ENCODE data around the gene COL28A1.
A peak's percentile ranks its signal among the peaks of the same experiment; 100 is the strongest.

The COL28A1 gene

DNA sequence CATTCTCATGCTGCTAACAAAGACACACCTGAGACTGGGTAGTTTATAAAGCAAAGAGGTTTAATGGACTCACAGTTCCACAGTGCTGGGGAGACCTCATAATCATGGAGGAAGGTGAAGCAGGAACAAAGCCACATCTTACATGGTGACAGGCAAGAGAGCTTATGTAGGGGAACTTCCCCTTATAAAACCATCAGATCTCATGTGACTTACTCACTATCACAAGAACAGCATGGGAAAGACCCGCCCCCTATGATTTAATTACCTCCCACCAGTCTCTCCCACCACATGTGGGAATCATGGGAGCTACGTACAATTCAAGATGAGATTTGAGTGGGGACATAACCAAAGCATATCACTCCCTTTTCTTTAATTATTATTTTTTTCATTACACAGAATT is 16.6 kb downstream of the COL28A1 start:
- no peak for TF ChIP-seq GATA2 (IDR thresholded peaks at IDR 0.05; ENCODE audit: low read depth, low read length)
- TF ChIP-seq GATA3 (IDR thresholded peaks at IDR 0.05; ENCODE audit: low read depth, low read length), result no peak

DNA sequence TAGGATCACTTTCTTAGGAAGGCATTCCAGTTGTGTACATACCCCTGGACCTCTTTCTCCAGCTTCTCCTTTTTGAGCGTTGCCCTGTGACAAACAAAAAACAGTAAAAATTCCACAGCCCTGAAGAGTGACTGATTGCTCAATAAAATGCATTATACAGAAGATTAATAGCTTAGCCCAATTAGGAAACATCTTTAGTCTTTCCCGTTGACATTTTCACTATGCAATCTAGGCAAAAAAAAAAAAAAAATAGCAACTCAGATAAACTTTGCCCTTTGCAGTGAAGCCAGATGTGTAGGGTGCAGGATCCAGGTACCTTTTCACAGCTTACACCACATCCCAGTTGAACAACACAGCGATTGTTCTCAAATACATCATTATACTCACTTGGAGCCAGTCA is 17.9 kb downstream of the COL28A1 start:
- no peak for TF ChIP-seq GATA2 (IDR thresholded peaks at IDR 0.05; ENCODE audit: low read depth, low read length)
- TF ChIP-seq GATA3 (IDR thresholded peaks at IDR 0.05; ENCODE audit: low read depth, low read length), result no peak

DNA sequence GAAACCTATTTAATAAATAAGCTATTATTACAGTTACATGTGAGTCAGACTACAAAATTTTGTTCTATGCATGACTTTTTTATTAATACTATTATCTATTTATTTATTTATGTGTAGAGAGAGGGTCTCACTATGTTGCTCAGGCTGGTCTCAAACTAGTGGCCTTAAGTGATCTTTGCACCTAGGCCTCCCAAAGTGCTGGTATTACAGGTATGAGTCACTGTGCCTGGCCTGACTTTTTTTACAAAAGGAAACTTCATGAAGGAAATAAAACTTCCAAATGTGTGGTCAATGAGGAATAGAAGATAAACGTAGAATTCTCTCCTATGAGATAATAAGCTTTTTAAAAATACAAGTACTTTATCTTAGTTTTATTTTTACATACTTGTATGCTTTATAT is 19.0 kb downstream of the COL28A1 start:
- TF ChIP-seq GATA2 (IDR thresholded peaks at IDR 0.05; ENCODE audit: low read depth, low read length) (no peak), GATA3 (IDR thresholded peaks at IDR 0.05; ENCODE audit: low read depth, low read length) (no peak)

DNA sequence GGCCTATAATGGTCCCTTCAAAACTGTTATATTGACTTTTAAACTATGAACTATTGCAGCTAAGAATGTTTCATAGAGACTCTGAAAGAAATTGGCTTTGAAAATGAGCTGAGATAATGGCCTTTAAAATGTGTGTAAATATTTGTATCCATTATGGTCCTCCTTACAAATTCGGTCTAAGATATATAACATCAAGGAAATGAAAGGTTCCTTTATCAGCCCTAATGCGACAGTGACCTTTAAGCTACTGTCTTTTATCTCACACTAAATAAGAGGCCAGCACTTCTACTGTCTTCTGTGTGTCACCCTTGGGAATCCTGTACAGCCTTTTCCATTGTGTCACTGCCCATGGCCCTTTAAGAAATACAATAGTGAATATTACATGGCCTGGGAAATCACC is 19.5 kb downstream of the COL28A1 start:
- TF ChIP-seq GATA3 (IDR thresholded peaks at IDR 0.05; ENCODE audit: low read depth, low read length), result no peak
- TF ChIP-seq GATA2 (IDR thresholded peaks at IDR 0.05; ENCODE audit: low read depth, low read length), result no peak

DNA sequence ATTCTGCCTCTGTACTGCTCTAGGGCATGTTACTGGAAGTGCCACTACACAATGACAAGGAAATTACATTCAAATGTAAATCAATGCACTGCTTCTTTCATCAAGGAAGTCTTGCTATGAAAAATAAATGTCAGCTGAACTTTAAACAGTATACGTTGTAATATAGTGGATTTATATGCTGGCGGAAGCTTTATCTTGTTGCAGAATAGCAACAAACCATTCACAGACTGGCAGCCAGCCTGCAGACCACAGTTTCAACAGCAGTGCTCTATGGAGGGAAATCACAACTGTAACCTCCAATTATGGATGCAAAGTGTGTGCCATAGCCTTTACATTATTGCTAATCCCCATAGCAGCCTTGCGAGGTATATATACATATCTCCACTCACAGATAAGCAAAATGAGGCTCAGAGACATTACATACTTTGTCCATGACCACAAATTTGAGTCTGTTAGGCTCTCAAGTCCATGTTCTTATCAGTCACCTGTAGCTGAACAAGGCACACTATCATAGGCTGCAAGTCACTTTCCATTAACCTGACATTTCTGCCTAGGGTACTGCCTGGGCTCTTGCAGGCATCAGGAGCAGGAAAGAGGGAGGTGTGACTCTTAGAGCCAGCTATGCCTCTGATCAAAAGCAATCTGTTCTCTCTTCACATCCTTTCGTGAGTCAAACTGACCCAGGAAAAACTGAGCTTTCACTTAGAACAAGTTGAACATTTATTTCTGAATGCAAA is 22.6 kb downstream of the COL28A1 start:
- TF ChIP-seq GATA2 (IDR thresholded peaks at IDR 0.05; ENCODE audit: low read depth, low read length), result no peak
- TF ChIP-seq GATA3 (IDR thresholded peaks at IDR 0.05; ENCODE audit: low read depth, low read length), result no peak

DNA sequence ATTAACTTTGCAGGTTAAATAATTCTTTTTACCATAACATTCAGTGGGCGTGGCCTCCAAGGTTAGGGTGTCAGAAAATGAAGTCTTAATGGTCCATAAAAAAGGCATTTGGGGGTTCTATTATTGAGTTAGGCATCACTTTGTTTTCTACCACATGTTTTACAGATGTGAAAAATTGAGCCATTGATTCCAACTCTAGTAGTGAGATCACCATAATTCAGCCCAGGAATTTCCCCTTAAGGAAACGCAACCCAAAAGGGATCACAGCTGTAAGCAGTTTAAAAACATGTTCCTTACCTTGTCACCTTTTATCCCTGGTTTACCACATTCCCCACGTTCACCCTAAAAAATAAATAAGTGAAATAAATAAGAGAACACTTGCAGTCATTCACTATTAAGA is 24.9 kb downstream of the COL28A1 start:
- TF ChIP-seq GATA3 (IDR thresholded peaks at IDR 0.05; ENCODE audit: low read depth, low read length), result no peak
- TF ChIP-seq GATA2 (IDR thresholded peaks at IDR 0.05; ENCODE audit: low read depth, low read length), result no peak

DNA sequence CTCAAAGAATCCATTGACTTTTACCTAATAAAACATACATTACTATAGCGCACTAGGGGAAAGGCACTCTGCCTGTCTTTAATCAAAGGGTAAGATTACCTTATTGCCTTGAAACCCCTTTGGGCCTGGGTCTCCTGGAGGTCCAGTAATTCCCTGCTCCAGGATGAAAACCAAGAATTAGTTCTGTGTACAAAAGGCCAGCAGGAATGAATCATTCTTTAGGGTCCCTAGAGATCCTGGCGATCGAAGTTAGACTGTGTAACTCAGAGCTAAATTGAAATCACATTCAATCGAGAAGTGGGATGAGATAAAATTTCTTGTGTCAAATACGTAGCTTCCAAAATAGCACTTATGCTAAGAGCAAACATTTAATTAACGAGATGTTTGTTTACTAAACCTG is 29.8 kb downstream of the COL28A1 start:
- TF ChIP-seq GATA2 (IDR thresholded peaks at IDR 0.05; ENCODE audit: low read depth, low read length), result no peak
- no peak for TF ChIP-seq GATA3 (IDR thresholded peaks at IDR 0.05; ENCODE audit: low read depth, low read length)

DNA sequence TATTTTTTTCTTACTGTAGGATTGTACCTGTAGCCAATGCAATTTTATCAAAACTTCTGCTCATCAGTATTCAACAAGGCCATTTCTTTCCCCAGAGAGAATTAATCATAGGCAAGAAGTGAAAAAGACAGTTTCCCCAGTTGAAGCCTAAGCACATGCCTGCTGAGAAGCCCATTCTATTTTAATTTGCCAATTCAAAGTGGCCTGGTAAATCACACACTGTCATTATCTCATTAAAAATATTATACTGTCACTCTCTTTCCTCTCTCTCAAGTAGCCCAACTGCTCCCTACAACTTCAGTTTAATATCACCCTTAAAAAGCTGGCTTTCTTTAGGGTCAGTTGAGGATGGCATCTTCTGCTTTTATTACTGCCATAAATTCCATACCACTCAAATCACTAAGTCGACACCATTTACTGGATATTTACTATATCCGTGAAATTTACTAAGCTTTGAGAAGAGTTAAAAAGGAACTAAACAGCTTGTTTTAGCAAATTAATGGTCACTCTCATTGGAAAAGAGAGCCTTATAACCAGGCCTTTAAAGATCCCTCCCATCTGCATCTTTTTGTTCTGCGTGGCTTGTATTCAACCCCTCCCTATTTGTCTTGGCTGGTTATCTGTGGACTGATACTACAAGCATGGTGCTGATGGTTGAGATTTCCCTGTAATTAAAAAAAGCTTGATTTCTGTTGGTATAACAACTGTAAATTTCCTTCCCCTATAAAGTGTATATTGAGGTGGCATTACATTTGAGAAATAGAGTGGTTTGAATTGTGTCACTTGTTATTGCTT is 30.6 kb downstream of the COL28A1 start:
- TF ChIP-seq GATA3 (IDR thresholded peaks at IDR 0.05; ENCODE audit: low read depth, low read length) (peak; percentile 44; the same call in 1 of the 2 replicates), GATA2 (IDR thresholded peaks at IDR 0.05; ENCODE audit: low read depth, low read length) (no peak)

DNA sequence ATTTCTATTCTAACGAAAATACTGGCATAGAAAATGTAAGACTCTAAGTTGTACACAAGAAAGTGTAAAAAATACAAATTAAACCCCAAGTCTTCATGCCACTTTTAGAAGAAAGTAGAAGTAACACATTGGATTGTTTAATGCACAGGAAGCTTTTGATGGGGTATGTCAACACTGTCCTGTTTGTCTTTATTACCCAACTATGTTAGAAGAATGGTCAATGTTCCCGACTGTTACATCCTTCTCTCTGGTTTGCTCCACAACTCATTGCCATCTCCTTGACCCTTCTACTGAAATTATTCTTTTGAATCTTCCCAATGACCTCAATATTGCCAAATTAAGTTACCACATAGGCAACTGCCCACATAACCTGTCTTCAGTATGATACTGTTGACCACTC is 35.8 kb downstream of the COL28A1 start:
- TF ChIP-seq GATA3 (IDR thresholded peaks at IDR 0.05; ENCODE audit: low read depth, low read length) (no peak), GATA2 (IDR thresholded peaks at IDR 0.05; ENCODE audit: low read depth, low read length) (no peak)

DNA sequence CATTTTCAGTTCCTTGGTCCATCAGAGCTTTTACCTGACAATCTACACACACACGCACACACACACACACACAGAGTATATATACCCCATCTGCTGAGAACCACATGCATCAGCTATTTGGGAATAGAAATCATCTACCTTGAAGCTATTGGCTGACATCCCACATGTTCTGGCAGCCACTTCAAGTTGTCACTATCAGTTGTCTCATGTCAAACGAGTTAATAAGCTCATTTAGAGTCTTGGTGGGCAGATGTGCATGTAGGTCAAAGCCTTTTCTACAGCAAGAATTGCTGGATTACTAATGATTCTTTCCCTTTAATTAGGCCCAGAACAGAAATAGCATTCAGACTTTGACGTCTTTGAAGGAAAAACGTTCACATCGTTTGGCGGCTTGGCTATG is 36.8 kb downstream of the COL28A1 start:
- TF ChIP-seq GATA2 (IDR thresholded peaks at IDR 0.05; ENCODE audit: low read depth, low read length) (no peak), GATA3 (IDR thresholded peaks at IDR 0.05; ENCODE audit: low read depth, low read length) (no peak)

DNA sequence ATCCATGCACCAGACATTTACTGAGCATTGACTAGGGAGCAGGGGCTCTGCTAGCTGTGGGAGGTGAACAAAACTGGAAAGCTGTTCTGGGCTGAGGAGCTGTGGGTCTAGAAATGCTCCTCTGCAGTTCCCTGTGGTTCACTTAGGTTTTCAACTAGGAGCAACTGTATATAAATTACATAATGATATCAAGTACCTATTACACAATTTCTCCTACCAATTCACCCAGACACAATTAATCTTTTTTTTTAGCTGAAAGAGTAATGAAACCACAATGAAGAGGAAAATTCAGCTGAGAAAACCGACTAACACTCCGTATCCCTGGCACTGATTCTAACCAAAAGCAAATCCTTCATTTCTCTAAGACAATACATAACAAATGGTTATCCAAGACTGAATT is 39.4 kb downstream of the COL28A1 start:
- TF ChIP-seq GATA2 (IDR thresholded peaks at IDR 0.05; ENCODE audit: low read depth, low read length) (no peak), GATA3 (IDR thresholded peaks at IDR 0.05; ENCODE audit: low read depth, low read length) (no peak)

DNA sequence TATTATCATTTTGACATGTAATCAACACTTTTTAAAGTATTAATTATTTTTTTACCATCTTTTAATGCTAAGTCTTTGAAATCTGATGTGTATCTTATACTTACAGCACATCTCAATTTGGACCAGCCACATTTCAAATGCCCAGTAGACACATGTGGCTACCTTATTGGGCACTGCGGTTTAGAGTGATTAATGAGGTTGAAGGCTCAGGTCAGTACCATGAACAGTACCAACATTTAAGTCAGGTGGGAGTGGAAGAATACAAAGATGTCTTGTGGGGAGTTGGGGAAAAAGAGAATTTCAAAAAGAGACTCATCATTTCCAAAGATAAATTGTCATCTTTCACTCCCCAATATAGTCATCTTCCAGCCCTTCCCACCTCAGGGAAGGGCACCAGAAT is 40.5 kb downstream of the COL28A1 start:
- TF ChIP-seq GATA3 (IDR thresholded peaks at IDR 0.05; ENCODE audit: low read depth, low read length), result no peak
- TF ChIP-seq GATA2 (IDR thresholded peaks at IDR 0.05; ENCODE audit: low read depth, low read length), result no peak

DNA sequence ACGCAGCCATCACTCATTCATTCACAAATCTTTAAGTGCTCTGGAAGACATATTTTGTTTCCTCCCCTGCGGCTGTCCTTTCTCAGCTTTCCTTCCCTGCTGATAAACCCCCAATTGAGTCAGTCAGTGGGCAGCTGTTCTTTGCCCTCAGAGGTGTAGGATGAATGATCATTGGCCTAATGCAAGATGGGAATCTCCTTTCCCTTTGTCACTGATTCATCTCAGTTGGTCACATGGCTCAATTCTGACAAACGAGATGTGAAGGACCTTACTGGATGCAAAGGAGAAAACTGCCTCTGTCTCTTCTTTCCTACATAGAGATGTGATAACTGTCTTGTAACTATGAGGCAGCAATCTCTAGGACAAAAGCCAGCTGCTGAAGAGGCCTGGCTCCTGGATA is 44.6 kb downstream of the COL28A1 start:
- no peak for TF ChIP-seq GATA2 (IDR thresholded peaks at IDR 0.05; ENCODE audit: low read depth, low read length)
- TF ChIP-seq GATA3 (IDR thresholded peaks at IDR 0.05; ENCODE audit: low read depth, low read length), result no peak

DNA sequence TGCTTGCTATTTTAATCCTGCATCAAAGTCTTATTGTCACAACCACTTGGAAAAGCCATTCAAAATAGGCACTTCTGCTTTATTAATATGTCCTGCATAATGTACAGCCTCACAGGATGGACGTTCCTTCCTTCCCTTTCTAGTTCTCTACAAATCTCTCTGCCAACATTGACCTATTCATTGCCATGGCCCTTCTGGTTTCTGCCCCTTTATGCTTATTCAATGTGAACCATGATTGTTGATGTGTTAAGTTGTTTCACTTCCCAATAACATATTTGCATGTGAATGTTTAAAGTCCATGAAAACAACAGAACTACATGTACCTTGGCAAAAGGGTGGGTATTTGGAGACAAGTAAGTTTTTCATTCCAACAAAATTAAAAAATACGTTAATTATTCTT is 45.7 kb downstream of the COL28A1 start:
- TF ChIP-seq GATA2 (IDR thresholded peaks at IDR 0.05; ENCODE audit: low read depth, low read length), result no peak
- no peak for TF ChIP-seq GATA3 (IDR thresholded peaks at IDR 0.05; ENCODE audit: low read depth, low read length)

DNA sequence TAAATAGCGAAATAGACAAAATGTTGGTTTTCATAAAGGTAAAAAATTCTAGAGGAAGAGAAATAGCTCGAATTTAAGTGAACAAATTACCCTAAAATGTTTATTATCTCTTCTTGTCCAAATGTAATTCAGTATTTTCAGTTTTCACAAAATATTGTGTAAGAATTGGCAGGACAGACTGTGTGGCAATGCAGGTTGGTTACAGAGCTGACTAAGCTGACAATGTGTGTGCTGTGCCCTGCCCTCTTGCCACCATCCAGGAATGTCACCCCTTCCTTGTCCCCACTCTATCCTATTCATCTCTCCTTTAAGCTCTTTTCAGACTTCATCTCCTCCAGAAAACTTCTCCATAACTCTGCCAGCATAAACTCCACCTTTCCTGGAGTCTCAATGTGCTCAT is 46.1 kb downstream of the COL28A1 start:
- no peak for TF ChIP-seq GATA3 (IDR thresholded peaks at IDR 0.05; ENCODE audit: low read depth, low read length)
- TF ChIP-seq GATA2 (IDR thresholded peaks at IDR 0.05; ENCODE audit: low read depth, low read length), result no peak
